ENCODE measurements around the gene ZBTB9.

GRCh38 chr6:33419580-33420490, 34.5 kb upstream of the ZBTB9 start, which contains the start of gene SYNGAP1:
- TF ChIP-seq, protein P1, sequence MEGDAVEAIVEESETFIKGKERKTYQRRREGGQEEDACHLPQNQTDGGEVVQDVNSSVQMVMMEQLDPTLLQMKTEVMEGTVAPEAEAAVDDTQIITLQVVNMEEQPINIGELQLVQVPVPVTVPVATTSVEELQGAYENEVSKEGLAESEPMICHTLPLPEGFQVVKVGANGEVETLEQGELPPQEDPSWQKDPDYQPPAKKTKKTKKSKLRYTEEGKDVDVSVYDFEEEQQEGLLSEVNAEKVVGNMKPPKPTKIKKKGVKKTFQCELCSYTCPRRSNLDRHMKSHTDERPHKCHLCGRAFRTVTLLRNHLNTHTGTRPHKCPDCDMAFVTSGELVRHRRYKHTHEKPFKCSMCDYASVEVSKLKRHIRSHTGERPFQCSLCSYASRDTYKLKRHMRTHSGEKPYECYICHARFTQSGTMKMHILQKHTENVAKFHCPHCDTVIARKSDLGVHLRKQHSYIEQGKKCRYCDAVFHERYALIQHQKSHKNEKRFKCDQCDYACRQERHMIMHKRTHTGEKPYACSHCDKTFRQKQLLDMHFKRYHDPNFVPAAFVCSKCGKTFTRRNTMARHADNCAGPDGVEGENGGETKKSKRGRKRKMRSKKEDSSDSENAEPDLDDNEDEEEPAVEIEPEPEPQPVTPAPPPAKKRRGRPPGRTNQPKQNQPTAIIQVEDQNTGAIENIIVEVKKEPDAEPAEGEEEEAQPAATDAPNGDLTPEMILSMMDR (conservative IDR thresholded peaks at IDR 0.05; ENCODE audit: low read length): no peak
- TF ChIP-seq EZH2phosphoT487 (IDR thresholded peaks at IDR 0.05; ENCODE audit: borderline replicate concordance): no peak
